ENCODE data around the gene ARAP3. TPM values are rescaled to one million over a fixed set of nuclear protein-coding genes. Genes with fewer than 3 reads are reported as not detected.

The ARAP3 gene
- total RNA-seq, 1 donor: 2.2 TPM

GRCh38 chr5:141668601-141669265 lies 13.3 kb downstream of the ARAP3 start:
- peaks cover 8% of the 10 kb centered on the region for H3K4me1 ChIP-seq (ENCODE audit: insufficient read depth, low read length)

DNA sequence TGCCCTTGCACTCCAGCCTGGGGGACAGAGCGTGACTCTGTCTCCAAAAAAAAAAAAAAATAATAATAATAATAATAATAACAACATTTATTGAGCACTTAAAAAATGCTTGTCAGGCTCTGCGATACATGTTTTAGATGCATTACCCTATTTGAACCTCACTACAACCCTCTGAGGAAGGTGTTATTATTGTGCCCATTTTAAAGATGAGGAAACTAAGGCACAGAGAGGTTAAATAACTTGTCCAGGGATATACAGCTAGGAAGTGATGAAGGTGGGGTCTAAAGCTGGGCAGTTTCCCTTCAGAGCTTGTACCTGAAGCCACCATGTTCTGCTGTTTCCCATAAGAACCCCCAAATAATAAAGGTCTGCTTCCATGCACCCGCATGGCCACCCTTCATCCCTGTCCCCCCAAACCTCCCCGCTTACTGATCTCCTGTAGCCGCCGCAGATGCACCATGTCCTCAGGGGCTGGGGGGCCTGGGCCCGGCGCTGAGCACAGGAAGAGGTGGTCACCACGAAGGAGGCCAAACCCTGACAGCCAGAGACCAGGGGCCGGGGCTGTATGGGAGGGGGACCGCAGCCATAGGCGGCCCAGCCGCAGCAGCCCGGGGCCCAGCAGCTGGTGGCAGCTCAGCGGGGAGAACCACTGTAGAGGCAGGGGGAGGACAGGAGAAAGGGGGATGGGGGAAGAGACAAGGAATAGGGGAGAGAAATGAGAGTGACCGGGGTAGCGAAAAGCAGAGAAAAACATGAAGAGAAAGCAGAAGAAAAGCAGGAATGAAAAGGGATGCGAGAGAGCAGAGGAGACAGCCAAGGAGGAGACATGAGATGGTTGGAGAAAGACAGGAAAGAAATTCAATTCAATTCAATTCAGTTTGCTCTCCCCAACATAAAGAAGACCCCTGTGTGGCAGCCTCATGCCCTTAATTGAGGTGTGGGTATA lies 15.8 kb downstream of the ARAP3 start:
- Histone ChIP-seq H3K79me2 (ENCODE audit: insufficient read depth, low read length) (no peaks in the 10 kb centered on the region), H3K4me2 (ENCODE audit: insufficient read depth, low read length) (no peak overlapping the region), H3K4me1 (ENCODE audit: insufficient read depth, low read length) (peaks cover 8% of the 10 kb centered on the region), H2AFZ (ENCODE audit: low read length) (no peak overlapping the region), H3K36me3 (ENCODE audit: insufficient read depth, low read length) (no peaks in the 10 kb centered on the region), H3K4me3 (ENCODE audit: insufficient read depth, low read length) (no peak overlapping the region), H3K27me3 (ENCODE audit: insufficient read depth, low read length) (no peaks in the 10 kb centered on the region), H3K27ac (ENCODE audit: low read depth, low read length) (no peak overlapping the region), H3K9me3 (ENCODE audit: low read depth, low read length) (no peaks in the 10 kb centered on the region), H4K20me1 (ENCODE audit: insufficient read depth, low read length) (no peaks in the 10 kb centered on the region)
- peak; percentile 21 for DNase-seq (ENCODE audit: insufficient read length, low spot score, missing footprints)
- TF ChIP-seq CTCF (IDR thresholded peaks at IDR 0.05; ENCODE audit: extremely low read depth, low read depth, low read length): no peak

More at GRCh38 chr5:141668601-141669265, 13.3 kb downstream of the ARAP3 start:
- H3K79me2 ChIP-seq (ENCODE audit: insufficient read depth, low read length): no peaks in the 10 kb centered on the region
- TF ChIP-seq CTCF (IDR thresholded peaks at IDR 0.05; ENCODE audit: extremely low read depth, low read depth, low read length): no peak
- no peaks in the 10 kb centered on the region for H4K20me1 ChIP-seq (ENCODE audit: insufficient read depth, low read length)
- H3K9me3 ChIP-seq (ENCODE audit: low read depth, low read length): no peaks in the 10 kb centered on the region
- H3K4me3 ChIP-seq (ENCODE audit: insufficient read depth, low read length): no peak overlapping the region
- DNase-seq (ENCODE audit: insufficient read length, low spot score, missing footprints): peak; percentile 86
- peaks cover 2% of the 10 kb centered on the region for H3K36me3 ChIP-seq (ENCODE audit: insufficient read depth, low read length)
- peak overlapping the region; percentile 81 for H3K27ac ChIP-seq (ENCODE audit: low read depth, low read length)
- H2AFZ ChIP-seq (ENCODE audit: low read length): no peak overlapping the region
- H3K27me3 ChIP-seq (ENCODE audit: insufficient read depth, low read length): no peaks in the 10 kb centered on the region
- no peak overlapping the region for H3K4me2 ChIP-seq (ENCODE audit: insufficient read depth, low read length)

- H3K36me3 ChIP-seq (ENCODE audit: insufficient read depth, low read length): no peaks in the 10 kb centered on the region
Observed at GRCh38 chr5:141664733-141665461, 17.1 kb downstream of the ARAP3 start.

More at GRCh38 chr5:141664733-141665461, 17.1 kb downstream of the ARAP3 start:
- Histone ChIP-seq H3K79me2 (ENCODE audit: insufficient read depth, low read length) (no peaks in the 10 kb centered on the region), H4K20me1 (ENCODE audit: insufficient read depth, low read length) (no peaks in the 10 kb centered on the region), H3K4me1 (ENCODE audit: insufficient read depth, low read length) (peaks cover 8% of the 10 kb centered on the region), H3K4me3 (ENCODE audit: insufficient read depth, low read length) (no peak overlapping the region), H3K27me3 (ENCODE audit: insufficient read depth, low read length) (no peaks in the 10 kb centered on the region), H3K27ac (ENCODE audit: low read depth, low read length) (no peak overlapping the region), H2AFZ (ENCODE audit: low read length) (no peak overlapping the region), H3K9me3 (ENCODE audit: low read depth, low read length) (no peaks in the 10 kb centered on the region), H3K4me2 (ENCODE audit: insufficient read depth, low read length) (no peak overlapping the region)
- peak; percentile 95 for DNase-seq (ENCODE audit: insufficient read length, low spot score, missing footprints)
- TF ChIP-seq CTCF (IDR thresholded peaks at IDR 0.05; ENCODE audit: extremely low read depth, low read depth, low read length): peak; percentile 87
